ENCODE measurements around the gene DUOXA1.

DNA sequence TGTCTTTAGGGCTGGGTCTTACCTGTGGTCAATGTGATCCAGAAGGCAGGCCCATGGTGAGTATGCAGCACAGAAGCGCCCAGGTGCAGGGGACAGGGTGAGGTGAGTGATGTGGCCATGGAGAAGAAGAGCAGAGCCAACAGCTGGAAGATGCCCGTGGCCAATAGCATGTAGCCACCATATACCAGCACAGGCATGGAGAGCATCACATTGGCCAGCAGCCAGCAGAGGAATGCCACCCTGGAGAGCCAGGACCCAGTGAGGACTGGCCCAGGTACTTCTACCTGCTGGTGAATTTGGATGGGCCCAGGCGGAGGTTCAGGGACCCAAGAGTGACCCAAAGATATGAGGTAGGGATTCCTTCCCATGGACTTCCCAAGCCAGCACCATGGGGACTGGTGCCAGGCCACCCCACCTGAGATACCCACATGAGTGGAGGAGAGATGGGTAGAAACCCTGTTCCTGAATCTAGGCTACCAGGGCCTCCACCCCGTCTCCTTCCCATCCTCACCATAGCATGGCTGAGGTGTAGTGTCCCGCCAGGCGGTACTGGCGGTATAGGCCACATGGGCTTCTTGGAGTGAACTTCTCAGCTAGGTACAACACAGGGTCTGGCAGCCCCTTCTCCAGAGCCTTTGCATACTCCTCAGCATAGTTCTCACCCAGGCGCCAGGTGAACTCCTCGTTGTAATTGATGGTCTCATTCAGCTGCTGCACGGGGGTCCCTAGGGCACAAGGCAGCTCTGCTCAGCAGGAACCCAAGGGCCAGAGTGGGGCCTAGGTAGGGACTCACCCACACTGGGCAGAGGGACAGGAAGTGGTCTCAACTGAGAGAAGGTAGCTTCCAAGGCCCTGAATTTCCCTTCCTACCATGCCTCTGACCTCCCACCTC lies 9.4 kb downstream of the DUOXA1 start:
- TF ChIP-seq SREBF2 (IDR thresholded peaks at IDR 0.05) (no peak), CTCF (IDR thresholded peaks at IDR 0.05) (no peak), CHD2 (IDR thresholded peaks at IDR 0.05; ENCODE audit: low read length, partially characterized antibody) (no peak), POLR2A (IDR thresholded peaks at IDR 0.05; ENCODE audit: low read length) (no peak), RFX5 (IDR thresholded peaks at IDR 0.05) (no peak), RAD21 (conservative IDR thresholded peaks at IDR 0.05 in 1 of 2, IDR thresholded peaks at IDR 0.05 in 1 of 2) (no peak), FOSL2 (IDR thresholded peaks at IDR 0.05) (no peak), FOSL2 (CRISPR knock-in tag; IDR thresholded peaks at IDR 0.05) (no peak), EP300 (IDR thresholded peaks at IDR 0.05) (no peak), ATOH8 (CRISPR knock-in tag; IDR thresholded peaks at IDR 0.05; ENCODE audit: low read depth) (no peak)
- TF ChIP-seq, protein P1, sequence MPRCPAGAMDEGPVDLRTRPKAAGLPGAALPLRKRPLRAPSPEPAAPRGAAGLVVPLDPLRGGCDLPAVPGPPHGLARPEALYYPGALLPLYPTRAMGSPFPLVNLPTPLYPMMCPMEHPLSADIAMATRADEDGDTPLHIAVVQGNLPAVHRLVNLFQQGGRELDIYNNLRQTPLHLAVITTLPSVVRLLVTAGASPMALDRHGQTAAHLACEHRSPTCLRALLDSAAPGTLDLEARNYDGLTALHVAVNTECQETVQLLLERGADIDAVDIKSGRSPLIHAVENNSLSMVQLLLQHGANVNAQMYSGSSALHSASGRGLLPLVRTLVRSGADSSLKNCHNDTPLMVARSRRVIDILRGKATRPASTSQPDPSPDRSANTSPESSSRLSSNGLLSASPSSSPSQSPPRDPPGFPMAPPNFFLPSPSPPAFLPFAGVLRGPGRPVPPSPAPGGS (IDR thresholded peaks at IDR 0.05): no peak
